Prostate gland (tissue), 2 donors: ENCODE data around the gene DNM2. TPM values are rescaled to one million over a fixed set of nuclear protein-coding genes. Genes with fewer than 3 reads are reported as not detected.

Experiments used
- DNase-seq: peaks from one replicate; pipeline ENCODE4 v3.0.0-alpha.2; 2019; ENCODE audit warnings: low spot score
- H3K27ac ChIP-seq, 2 donors: fragments of 200-600 bp; sonication (generic); 2 replicates each; pipeline ENCODE4 v1.5.1; 2017 to 2019
- H3K27me3 ChIP-seq: fragments of 200-600 bp; sonication (generic); replicated peaks from 2 replicates; pipeline ENCODE4 v1.5.1; 2019; ENCODE audit not compliant: insufficient read depth
- H3K36me3 ChIP-seq, 2 donors: fragments of 200-600 bp; sonication (generic); 1 replicate in 1 of 2; 2 replicates in 1 of 2; pipeline versions ENCODE4 v1.5.1 to v1.8.1; 2017 to 2019
- H3K4me1 ChIP-seq: fragments of 200-600 bp; sonication (generic); replicated peaks from 2 replicates; pipeline ENCODE4 v1.5.1; 2019
- H3K4me3 ChIP-seq, 2 donors: fragments of 200-600 bp; sonication (generic); 2 replicates each; pipeline ENCODE4 v1.5.1; 2017 to 2019
- H3K9me3 ChIP-seq: fragments of 200-600 bp; sonication (generic); 2 replicates; pipeline ENCODE4 v1.5.1; 2017
- CTCF ChIP-seq, 4 experiments: fragments of 200-600 bp in 2 of 4; fragments of 450-650 bp in 2 of 4; sonication (generic) in 2 of 4; IDR thresholded peaks; 1 replicate in 3 of 4; 2 replicates in 1 of 4; pipeline ENCODE4 v1.5.1; 2016 to 2019; ENCODE audit warnings: antibody characterized with exemption in 4 of 4, mild to moderate bottlenecking in 2 of 4, moderate library complexity in 2 of 4
- POLR2A ChIP-seq: fragments of 450-650 bp; IDR thresholded peaks from one replicate; pipeline ENCODE4 v1.6.1; 2016; ENCODE audit warnings: antibody characterized with exemption, mild to moderate bottlenecking
- POLR2AphosphoS5 ChIP-seq: sonication (generic); formaldehyde crosslinking; IDR thresholded peaks from one replicate; pipeline ENCODE4 v1.6.1; 2017; ENCODE audit warnings: antibody characterized with exemption
- WGBS: methylation state at CpG from one replicate; pipeline ENCODE4 v1.1.5; 2018; 5-methylcytosine and 5-hydroxymethylcytosine counted together
- intact Hi-C: fragments of 100-400 bp; cut with DNase I; formaldehyde crosslinking; loops from one replicate; pipeline ENCODE4 v1.14.2; 2022
- total RNA-seq, 2 donors: library from RNA; depleted of rRNA; stranded (reverse); fragments of >200 nt; gene quantifications; one replicate each; pipeline ENCODE4 v1.1.0, GENCODE V29; 2016

The DNM2 gene
- total RNA-seq, 2 donors from 2014 or later: 137 to 279 TPM

- no peak overlapping the region for H3K27ac ChIP-seq
- no peaks in the 10 kb centered on the region for H3K9me3 ChIP-seq
- H3K27me3 ChIP-seq: no peaks in the 10 kb centered on the region
- no peak for TF ChIP-seq POLR2AphosphoS5
- TF ChIP-seq POLR2A: no peak
- TF ChIP-seq CTCF (IDR thresholded peaks at IDR 0.05): no peak
- H3K36me3 ChIP-seq: peaks cover 0 to 9% of the 10 kb centered on the region in 2 donors
- H3K4me1 ChIP-seq: no peaks in the 10 kb centered on the region
- WGBS: 81% methylated on average over 14 of the region's 14 CpGs
- intact Hi-C loops: no loop called here
- no peak for DNase-seq
- H3K4me3 ChIP-seq: no peak overlapping the region
These were observed 59.2 kb downstream of the DNM2 start for GRCh38 chr19:10776900-10777650.

- no peak for DNase-seq
- peaks cover 7 to 8% of the 10 kb centered on the region in 2 donors for H3K36me3 ChIP-seq
- no peaks in the 10 kb centered on the region for H3K27me3 ChIP-seq
- H3K9me3 ChIP-seq: no peaks in the 10 kb centered on the region
- H3K4me3 ChIP-seq: no peak overlapping the region
- 85% methylated on average over 6 of the region's 6 CpGs for WGBS
- peak; percentile 21 for TF ChIP-seq POLR2AphosphoS5
- TF ChIP-seq CTCF (IDR thresholded peaks at IDR 0.05): no peak
- TF ChIP-seq POLR2A: no peak
- no peak overlapping the region for H3K27ac ChIP-seq
- intact Hi-C loops: no loop called here
- no peaks in the 10 kb centered on the region for H3K4me1 ChIP-seq
These were observed 62.5 kb downstream of the DNM2 start for GRCh38 chr19:10780368-10780767.

GRCh38 chr19:10782795-10783194 is 64.9 kb downstream of the DNM2 start:
- intact Hi-C loops: no loop called here
- TF ChIP-seq POLR2A: no peak
- no peak for TF ChIP-seq POLR2AphosphoS5
- no peak for TF ChIP-seq CTCF (IDR thresholded peaks at IDR 0.05)
- no peaks in the 10 kb centered on the region for H3K27me3 ChIP-seq
- H3K4me1 ChIP-seq: no peaks in the 10 kb centered on the region
- no peak for DNase-seq
- no peak overlapping the region for H3K27ac ChIP-seq
- H3K9me3 ChIP-seq: no peaks in the 10 kb centered on the region
- WGBS: 77% methylated on average over 13 of the region's 13 CpGs
- no peak overlapping the region for H3K4me3 ChIP-seq
- H3K36me3 ChIP-seq: peaks cover 2 to 31% of the 10 kb centered on the region in 2 donors

- Histone ChIP-seq H3K4me1 (no peaks in the 10 kb centered on the region), H3K4me3 (no peak overlapping the region), H3K36me3 (peaks cover 0 to 35% of the 10 kb centered on the region in 2 donors), H3K27me3 (no peaks in the 10 kb centered on the region), H3K9me3 (no peaks in the 10 kb centered on the region), H3K27ac (no peak overlapping the region)
- TF ChIP-seq POLR2AphosphoS5 (no peak), POLR2A (no peak), CTCF (IDR thresholded peaks at IDR 0.05) (no peak)
- DNase-seq: no peak
- intact Hi-C loops: no loop called here
- 76% methylated on average over 10 of the region's 10 CpGs for WGBS
These were observed 66.4 kb downstream of the DNM2 start for GRCh38 chr19:10784257-10784656.

- intact Hi-C loops: no loop called here
- WGBS: 92% methylated on average over 8 of the region's 8 CpGs
- H3K36me3 ChIP-seq: peaks cover 0 to 35% of the 10 kb centered on the region in 2 donors
These were observed 70.3 kb downstream of the DNM2 start for GRCh38 chr19:10788146-10788545.

More at GRCh38 chr19:10788146-10788545, 70.3 kb downstream of the DNM2 start:
- no peaks in the 10 kb centered on the region for H3K27me3 ChIP-seq
- TF ChIP-seq POLR2A (no peak), POLR2AphosphoS5 (no peak), CTCF (IDR thresholded peaks at IDR 0.05) (no peak)
- H3K9me3 ChIP-seq: no peaks in the 10 kb centered on the region
- no peak for DNase-seq
- no peaks in the 10 kb centered on the region for H3K4me1 ChIP-seq
- H3K4me3 ChIP-seq: no peak overlapping the region
- no peak overlapping the region for H3K27ac ChIP-seq
